ENCODE data around the gene MTF2.

The MTF2 gene

GRCh38 chr1:93142161-93142560, 63.1 kb downstream of the MTF2 start:
- TF ChIP-seq, protein P1, sequence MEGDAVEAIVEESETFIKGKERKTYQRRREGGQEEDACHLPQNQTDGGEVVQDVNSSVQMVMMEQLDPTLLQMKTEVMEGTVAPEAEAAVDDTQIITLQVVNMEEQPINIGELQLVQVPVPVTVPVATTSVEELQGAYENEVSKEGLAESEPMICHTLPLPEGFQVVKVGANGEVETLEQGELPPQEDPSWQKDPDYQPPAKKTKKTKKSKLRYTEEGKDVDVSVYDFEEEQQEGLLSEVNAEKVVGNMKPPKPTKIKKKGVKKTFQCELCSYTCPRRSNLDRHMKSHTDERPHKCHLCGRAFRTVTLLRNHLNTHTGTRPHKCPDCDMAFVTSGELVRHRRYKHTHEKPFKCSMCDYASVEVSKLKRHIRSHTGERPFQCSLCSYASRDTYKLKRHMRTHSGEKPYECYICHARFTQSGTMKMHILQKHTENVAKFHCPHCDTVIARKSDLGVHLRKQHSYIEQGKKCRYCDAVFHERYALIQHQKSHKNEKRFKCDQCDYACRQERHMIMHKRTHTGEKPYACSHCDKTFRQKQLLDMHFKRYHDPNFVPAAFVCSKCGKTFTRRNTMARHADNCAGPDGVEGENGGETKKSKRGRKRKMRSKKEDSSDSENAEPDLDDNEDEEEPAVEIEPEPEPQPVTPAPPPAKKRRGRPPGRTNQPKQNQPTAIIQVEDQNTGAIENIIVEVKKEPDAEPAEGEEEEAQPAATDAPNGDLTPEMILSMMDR (IDR thresholded peaks at IDR 0.05; ENCODE audit: low read depth, low read length, missing control alignments): no peak
- H3K36me3 ChIP-seq (replicated peaks): peaks cover 3% of the 10 kb centered on the region
- H3K4me3 ChIP-seq (ENCODE audit: low read depth, low read length): no peak overlapping the region
- H3K27ac ChIP-seq: no peak overlapping the region
- DNase-seq: no peak
- in situ Hi-C loops (cut with HindIII; ENCODE audit: low pct_ligation_motif_present, low sequenced_read_pairs): no loop called here
- no peaks in the 10 kb centered on the region for H3K27me3 ChIP-seq (replicated peaks)

GRCh38 chr1:93143136-93143535, 64.1 kb downstream of the MTF2 start:
- Histone ChIP-seq H3K36me3 (replicated peaks) (no peaks in the 10 kb centered on the region), H3K4me3 (ENCODE audit: low read depth, low read length) (no peak overlapping the region), H3K27ac (no peak overlapping the region), H3K27me3 (replicated peaks) (no peaks in the 10 kb centered on the region)
- DNase-seq: no peak
- in situ Hi-C loops (cut with HindIII; ENCODE audit: low pct_ligation_motif_present, low sequenced_read_pairs): no loop called here
- TF ChIP-seq, protein P1 (IDR thresholded peaks at IDR 0.05; ENCODE audit: low read depth, low read length, missing control alignments): no peak

DNA sequence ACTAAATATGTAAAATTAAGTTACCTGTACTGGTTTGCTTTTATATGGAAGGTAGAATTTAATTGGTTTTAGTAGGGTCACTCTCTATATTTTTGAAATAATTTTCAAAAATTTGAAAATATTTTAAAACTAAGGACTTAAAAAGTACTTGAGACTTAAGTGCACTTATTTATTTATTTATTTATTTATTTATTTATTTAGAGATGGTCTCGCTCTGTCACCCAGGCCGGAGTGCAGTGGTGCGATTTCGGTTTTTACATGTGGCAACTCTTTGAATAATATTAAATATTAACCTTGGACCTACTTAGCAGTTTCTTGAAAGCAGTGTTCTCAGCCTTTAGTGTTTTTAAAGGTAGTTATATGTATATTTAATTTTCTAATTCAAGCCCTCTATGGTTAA, 64.7 kb downstream of the MTF2 start:
- no peaks in the 10 kb centered on the region for H3K27me3 ChIP-seq (replicated peaks)
- no peak overlapping the region for H3K27ac ChIP-seq
- H3K36me3 ChIP-seq (replicated peaks): no peaks in the 10 kb centered on the region
- DNase-seq: no peak
- no peak overlapping the region for H3K4me3 ChIP-seq (ENCODE audit: low read depth, low read length)
- in situ Hi-C loops (cut with HindIII; ENCODE audit: low pct_ligation_motif_present, low sequenced_read_pairs): no loop called here
- TF ChIP-seq, protein P1 (IDR thresholded peaks at IDR 0.05; ENCODE audit: low read depth, low read length, missing control alignments): no peak

GRCh38 chr1:93148001-93148400, 68.9 kb downstream of the MTF2 start:
- TF ChIP-seq, protein P1 (IDR thresholded peaks at IDR 0.05; ENCODE audit: low read depth, low read length, missing control alignments): no peak
- peak; percentile 60 for DNase-seq
- Histone ChIP-seq H3K27me3 (replicated peaks) (no peaks in the 10 kb centered on the region), H3K36me3 (replicated peaks) (peaks cover 3% of the 10 kb centered on the region), H3K27ac (no peak overlapping the region), H3K4me3 (ENCODE audit: low read depth, low read length) (no peak overlapping the region)
- in situ Hi-C loops (cut with HindIII; ENCODE audit: low pct_ligation_motif_present, low sequenced_read_pairs): no loop called here

- TF ChIP-seq, protein P1 (IDR thresholded peaks at IDR 0.05; ENCODE audit: low read depth, low read length, missing control alignments): no peak
- H3K27me3 ChIP-seq (replicated peaks): no peaks in the 10 kb centered on the region
- peaks cover 3% of the 10 kb centered on the region for H3K36me3 ChIP-seq (replicated peaks)
- H3K4me3 ChIP-seq (ENCODE audit: low read depth, low read length): no peak overlapping the region
- no peak for DNase-seq
- no peak overlapping the region for H3K27ac ChIP-seq
- in situ Hi-C loops (cut with HindIII; ENCODE audit: low pct_ligation_motif_present, low sequenced_read_pairs): no loop called here
Observed at GRCh38 chr1:93150729-93151128, 71.6 kb downstream of the MTF2 start.

GRCh38 chr1:93151474-93151873, 72.4 kb downstream of the MTF2 start:
- no peak for DNase-seq
- Histone ChIP-seq H3K36me3 (replicated peaks) (peaks cover 7% of the 10 kb centered on the region), H3K27ac (no peak overlapping the region), H3K4me3 (ENCODE audit: low read depth, low read length) (no peak overlapping the region), H3K27me3 (replicated peaks) (no peaks in the 10 kb centered on the region)
- in situ Hi-C loops (cut with HindIII; ENCODE audit: low pct_ligation_motif_present, low sequenced_read_pairs): no loop called here
- TF ChIP-seq, protein P1 (IDR thresholded peaks at IDR 0.05; ENCODE audit: low read depth, low read length, missing control alignments): no peak
